Neural progenitor cell (in vitro differentiated cells): Measurements from ENCODE around the gene ADRA2C. TPM values are rescaled to one million over a fixed set of nuclear protein-coding genes. Genes with fewer than 3 reads are reported as not detected.

Experiments used
- DNase-seq: peaks from one replicate; pipeline ENCODE4 v3.0.0-alpha.2; 2016; ENCODE audit warnings: low spot score
- H2AFZ ChIP-seq: fragments of 200-600 bp; sonication (generic); replicated peaks from 2 replicates; pipeline ENCODE4 v1.6.1; 2016; ENCODE audit warnings: antibody characterized with exemption
- H3F3A ChIP-seq: fragments of 200-600 bp; sonication (generic); 2 replicates; pipeline ENCODE4 v1.6.1; 2016; ENCODE audit warnings: antibody characterized with exemption, low read depth
- H3K27ac ChIP-seq: fragments of 200-600 bp; sonication (generic); 2 replicates; pipeline ENCODE4 v1.5.1; 2016; ENCODE audit warnings: mild to moderate bottlenecking
- H3K27me3 ChIP-seq: fragments of 200-600 bp; sonication (generic); 2 replicates; pipeline ENCODE4 v1.6.1; 2016; ENCODE audit warnings: mild to moderate bottlenecking, moderate library complexity
- H3K36me3 ChIP-seq: fragments of 200-600 bp; sonication (generic); 2 replicates; pipeline ENCODE4 v1.5.1; 2016
- H3K4me1 ChIP-seq: fragments of 200-600 bp; sonication (generic); 2 replicates; pipeline ENCODE4 v1.6.1; 2016; ENCODE audit warnings: mixed run types
- H3K4me2 ChIP-seq: fragments of 200-600 bp; sonication (generic); 2 replicates; pipeline ENCODE4 v1.6.1; 2016
- H3K4me3 ChIP-seq: fragments of 200-600 bp; sonication (generic); 2 replicates; pipeline ENCODE4 v1.5.1; 2016
- H3K79me2 ChIP-seq: fragments of 200-600 bp; sonication (generic); 2 replicates; pipeline ENCODE4 v1.6.1; 2016; ENCODE audit warnings: low read depth
- H3K9ac ChIP-seq: fragments of 200-600 bp; sonication (generic); 2 replicates; pipeline ENCODE4 v1.6.1; 2016
- H3K9me3 ChIP-seq: fragments of 200-600 bp; sonication (generic); 2 replicates; pipeline ENCODE4 v1.5.1; 2016; ENCODE audit warnings: low read depth
- H4K20me1 ChIP-seq: fragments of 200-600 bp; sonication (generic); 2 replicates; pipeline ENCODE4 v1.6.1; 2016; ENCODE audit warnings: low read depth
- H3K27ac Mint-ChIP-seq: 3 replicates; pipeline ENCODE4 v1.8.0; 2021; ENCODE audit warnings: mixed read lengths
- H3K27me3 Mint-ChIP-seq: 2 replicates; pipeline ENCODE4 v1.8.0; 2022; ENCODE audit warnings: low read depth, mild to moderate bottlenecking, inconsistent platforms, moderate library complexity, mixed read lengths; ENCODE audit not compliant: insufficient read depth
- H3K36me3 Mint-ChIP-seq: 3 replicates; pipeline ENCODE4 v1.8.0; 2021; ENCODE audit warnings: mixed read lengths
- H3K4me1 Mint-ChIP-seq: 3 replicates; pipeline ENCODE4 v1.8.0; 2021; ENCODE audit warnings: mixed read lengths
- H3K4me3 Mint-ChIP-seq: 3 replicates; pipeline ENCODE4 v1.8.0; 2021; ENCODE audit warnings: mild to moderate bottlenecking, moderate library complexity, mixed read lengths
- H3K9me3 Mint-ChIP-seq: 3 replicates; pipeline ENCODE4 v1.8.0; 2020; ENCODE audit warnings: mixed read lengths
- EZH2 ChIP-seq: fragments of 200-600 bp; sonication (generic); IDR thresholded peaks from 2 replicates; pipeline ENCODE4 v1.6.1; 2017; ENCODE audit warnings: antibody characterized with exemption, mild to moderate bottlenecking, moderate library complexity
- EZH2phosphoT487 ChIP-seq: fragments of 200-600 bp; sonication (generic); IDR thresholded peaks from 2 replicates; pipeline ENCODE4 v1.6.1; 2017; ENCODE audit warnings: antibody characterized with exemption
- total RNA-seq: library from RNA; depleted of rRNA; stranded (reverse); fragments of >200 nt; gene quantifications from 2 replicates; pipeline ENCODE4 v1.2.3, GENCODE V29; 2015; ENCODE audit warnings: low replicate concordance
- TF ChIP-seq, protein P1 (sequence below): fragments of 200-600 bp; sonication (generic); IDR thresholded peaks from 2 replicates; pipeline ENCODE4 v1.5.1; 2017; ENCODE audit warnings: antibody characterized with exemption, mild to moderate bottlenecking

The ADRA2C gene
- total RNA-seq, 1 donor from 2014 or later: 2.5 TPM

DNA sequence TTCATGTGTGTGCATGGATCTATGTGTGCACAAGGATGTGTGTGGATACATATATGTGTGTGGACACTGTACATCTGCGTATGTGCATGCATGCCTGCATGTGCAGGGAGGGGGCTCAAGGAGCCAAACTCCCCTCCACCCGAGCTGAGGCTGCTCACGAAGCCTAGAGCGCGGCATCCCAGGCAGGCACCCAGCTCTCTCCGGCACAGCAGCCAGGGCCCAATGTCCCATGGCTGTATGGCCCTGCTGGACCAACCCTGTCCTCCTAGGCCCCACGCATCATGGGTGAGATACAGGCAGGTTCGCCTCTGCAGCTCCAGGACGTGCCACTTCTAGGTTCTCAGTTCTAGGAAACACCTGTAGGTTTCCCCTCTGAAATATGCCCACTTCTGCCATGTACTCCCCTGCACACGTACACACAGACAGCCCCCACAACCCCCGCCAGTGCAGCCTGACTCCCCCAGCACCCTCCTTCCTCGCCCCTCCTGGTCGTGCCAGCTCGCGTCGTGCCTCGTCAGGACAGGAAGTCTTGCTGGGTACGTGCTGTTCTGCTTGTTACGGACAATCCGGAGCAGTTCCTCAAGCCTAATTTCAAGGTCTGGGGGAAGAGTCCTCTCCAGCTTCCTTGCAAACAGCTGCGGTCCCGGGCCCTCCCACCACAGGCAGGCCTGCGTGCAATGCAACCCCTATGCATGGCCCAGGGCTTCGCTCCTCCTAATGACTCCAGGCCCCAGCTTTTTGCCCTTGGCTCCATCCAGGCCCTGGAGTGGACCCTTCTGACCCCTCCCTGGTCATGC, 3.2 kb upstream of the ADRA2C start:
- TF ChIP-seq EZH2: no peak
- no peak for TF ChIP-seq EZH2phosphoT487
- TF ChIP-seq, protein P1, sequence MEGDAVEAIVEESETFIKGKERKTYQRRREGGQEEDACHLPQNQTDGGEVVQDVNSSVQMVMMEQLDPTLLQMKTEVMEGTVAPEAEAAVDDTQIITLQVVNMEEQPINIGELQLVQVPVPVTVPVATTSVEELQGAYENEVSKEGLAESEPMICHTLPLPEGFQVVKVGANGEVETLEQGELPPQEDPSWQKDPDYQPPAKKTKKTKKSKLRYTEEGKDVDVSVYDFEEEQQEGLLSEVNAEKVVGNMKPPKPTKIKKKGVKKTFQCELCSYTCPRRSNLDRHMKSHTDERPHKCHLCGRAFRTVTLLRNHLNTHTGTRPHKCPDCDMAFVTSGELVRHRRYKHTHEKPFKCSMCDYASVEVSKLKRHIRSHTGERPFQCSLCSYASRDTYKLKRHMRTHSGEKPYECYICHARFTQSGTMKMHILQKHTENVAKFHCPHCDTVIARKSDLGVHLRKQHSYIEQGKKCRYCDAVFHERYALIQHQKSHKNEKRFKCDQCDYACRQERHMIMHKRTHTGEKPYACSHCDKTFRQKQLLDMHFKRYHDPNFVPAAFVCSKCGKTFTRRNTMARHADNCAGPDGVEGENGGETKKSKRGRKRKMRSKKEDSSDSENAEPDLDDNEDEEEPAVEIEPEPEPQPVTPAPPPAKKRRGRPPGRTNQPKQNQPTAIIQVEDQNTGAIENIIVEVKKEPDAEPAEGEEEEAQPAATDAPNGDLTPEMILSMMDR: no peak
- H3K27ac ChIP-seq: no peak overlapping the region

DNA sequence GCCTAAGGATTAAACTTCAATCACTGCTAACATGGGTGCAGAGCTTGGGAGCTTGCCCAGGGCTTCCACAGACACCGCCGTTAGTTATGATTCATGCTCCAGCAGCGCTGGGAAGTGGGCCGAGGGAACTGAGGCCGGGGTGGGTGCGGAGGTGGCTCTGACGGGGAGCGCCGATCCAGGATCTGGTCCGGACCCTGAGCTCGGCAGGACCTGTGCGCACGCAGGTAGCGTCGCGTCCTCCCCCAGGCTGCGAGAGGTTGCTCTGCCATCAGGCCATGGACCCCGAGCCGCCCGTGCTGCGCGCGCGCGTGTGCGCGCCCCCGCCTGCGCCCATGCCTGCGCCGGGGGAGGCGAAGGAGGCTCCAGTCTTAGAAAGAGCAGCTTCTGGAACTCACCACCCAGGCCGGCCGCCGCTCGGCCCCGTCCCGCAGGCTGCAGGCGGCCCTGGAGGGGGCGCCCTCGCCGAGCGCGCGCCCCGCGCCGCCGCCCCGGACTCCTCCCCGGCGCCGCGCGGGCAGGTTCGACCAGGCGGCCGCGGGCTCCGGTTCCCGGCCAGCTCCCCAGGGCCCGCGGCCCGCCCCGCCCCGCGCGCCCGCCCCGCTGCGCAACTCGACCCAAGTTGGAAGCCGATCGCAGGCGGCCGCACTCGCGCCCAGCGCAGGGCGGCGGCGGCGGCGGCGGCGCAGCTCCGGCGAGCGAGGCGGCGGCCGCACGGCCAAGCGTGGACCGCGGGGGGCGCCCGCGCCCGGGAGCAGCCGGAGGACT, 732 bp upstream of the ADRA2C start:
- Histone ChIP-seq H3K4me3 (peak overlapping the region; percentile 41), H3K79me2 (no peaks in the 10 kb centered on the region), H3K9ac (no peak overlapping the region), H3K9me3 (no peaks in the 10 kb centered on the region), H2AFZ (peak overlapping the region; percentile 56), H4K20me1 (peaks cover 19% of the 10 kb centered on the region), H3F3A (peaks cover 25% of the 10 kb centered on the region), H3K4me2 (peak overlapping the region; percentile 73), H3K4me1 (peaks cover 11% of the 10 kb centered on the region), H3K36me3 (no peaks in the 10 kb centered on the region), H3K27ac (no peak overlapping the region), H3K27me3 (peaks cover 56% of the 10 kb centered on the region)
- TF ChIP-seq EZH2 (no peak), EZH2phosphoT487 (no peak)
- TF ChIP-seq, protein P1: peak; percentile 40
- H3K27ac Mint-ChIP-seq: no peak overlapping the region
- H3K27me3 Mint-ChIP-seq: peaks cover 30% of the 10 kb centered on the region
- DNase-seq: peak; percentile 90
- H3K4me3 Mint-ChIP-seq: peak overlapping the region; percentile 82
- no peaks in the 10 kb centered on the region for H3K9me3 Mint-ChIP-seq
- no peaks in the 10 kb centered on the region for H3K36me3 Mint-ChIP-seq
- peaks cover 14% of the 10 kb centered on the region for H3K4me1 Mint-ChIP-seq

More for the DNA sequence above, 3.2 kb upstream of the ADRA2C start:
- Histone ChIP-seq H3K9ac (no peak overlapping the region), H3K36me3 (no peaks in the 10 kb centered on the region), H4K20me1 (peaks cover 7% of the 10 kb centered on the region), H3F3A (peaks cover 22% of the 10 kb centered on the region), H3K9me3 (no peaks in the 10 kb centered on the region), H3K4me1 (peaks cover 3% of the 10 kb centered on the region), H3K4me3 (no peak overlapping the region), H3K4me2 (no peak overlapping the region), H2AFZ (no peak overlapping the region), H3K79me2 (no peaks in the 10 kb centered on the region), H3K27me3 (peaks cover 44% of the 10 kb centered on the region)
- DNase-seq: no peak
- H3K9me3 Mint-ChIP-seq: no peaks in the 10 kb centered on the region
- H3K4me3 Mint-ChIP-seq: no peak overlapping the region
- H3K27ac Mint-ChIP-seq: no peak overlapping the region
- no peaks in the 10 kb centered on the region for H3K36me3 Mint-ChIP-seq
- peaks cover 8% of the 10 kb centered on the region for H3K4me1 Mint-ChIP-seq
- peaks cover 20% of the 10 kb centered on the region for H3K27me3 Mint-ChIP-seq

DNA sequence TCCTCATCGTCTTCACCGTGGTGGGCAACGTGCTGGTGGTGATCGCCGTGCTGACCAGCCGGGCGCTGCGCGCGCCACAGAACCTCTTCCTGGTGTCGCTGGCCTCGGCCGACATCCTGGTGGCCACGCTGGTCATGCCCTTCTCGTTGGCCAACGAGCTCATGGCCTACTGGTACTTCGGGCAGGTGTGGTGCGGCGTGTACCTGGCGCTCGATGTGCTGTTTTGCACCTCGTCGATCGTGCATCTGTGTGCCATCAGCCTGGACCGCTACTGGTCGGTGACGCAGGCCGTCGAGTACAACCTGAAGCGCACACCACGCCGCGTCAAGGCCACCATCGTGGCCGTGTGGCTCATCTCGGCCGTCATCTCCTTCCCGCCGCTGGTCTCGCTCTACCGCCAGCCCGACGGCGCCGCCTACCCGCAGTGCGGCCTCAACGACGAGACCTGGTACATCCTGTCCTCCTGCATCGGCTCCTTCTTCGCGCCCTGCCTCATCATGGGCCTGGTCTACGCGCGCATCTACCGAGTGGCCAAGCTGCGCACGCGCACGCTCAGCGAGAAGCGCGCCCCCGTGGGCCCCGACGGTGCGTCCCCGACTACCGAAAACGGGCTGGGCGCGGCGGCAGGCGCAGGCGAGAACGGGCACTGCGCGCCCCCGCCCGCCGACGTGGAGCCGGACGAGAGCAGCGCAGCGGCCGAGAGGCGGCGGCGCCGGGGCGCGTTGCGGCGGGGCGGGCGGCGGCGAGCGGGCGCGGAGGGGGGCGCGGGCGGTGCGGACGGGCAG, 792 bp downstream of the ADRA2C start:
- no peaks in the 10 kb centered on the region for H3K79me2 ChIP-seq
- H3K27ac ChIP-seq: no peak overlapping the region
- H3K4me3 ChIP-seq: peak overlapping the region; percentile 39
- no peak overlapping the region for H3K27ac Mint-ChIP-seq
- peaks cover 26% of the 10 kb centered on the region for H3K4me1 Mint-ChIP-seq
- peaks cover 11% of the 10 kb centered on the region for H3K4me1 ChIP-seq
- TF ChIP-seq EZH2phosphoT487: peak; percentile 75
- peak; percentile 74 for TF ChIP-seq EZH2
- TF ChIP-seq, protein P1: peak; percentile 36
- H4K20me1 ChIP-seq: peaks cover 19% of the 10 kb centered on the region
- peak overlapping the region; percentile 66 for H3K4me2 ChIP-seq
- DNase-seq: peak; percentile 77
- peaks cover 25% of the 10 kb centered on the region for H3F3A ChIP-seq
- peaks cover 56% of the 10 kb centered on the region for H3K27me3 ChIP-seq
- H2AFZ ChIP-seq: no peak overlapping the region
- no peaks in the 10 kb centered on the region for H3K36me3 Mint-ChIP-seq
- H3K9me3 Mint-ChIP-seq: no peaks in the 10 kb centered on the region
- H3K36me3 ChIP-seq: no peaks in the 10 kb centered on the region
- peaks cover 30% of the 10 kb centered on the region for H3K27me3 Mint-ChIP-seq
- H3K9ac ChIP-seq: no peak overlapping the region
- no peaks in the 10 kb centered on the region for H3K9me3 ChIP-seq
- H3K4me3 Mint-ChIP-seq: peak overlapping the region; percentile 89
